Right cardiac atrium (tissue), 5 donors: ENCODE measurements around the gene NDE1. TPM values are rescaled to one million over a fixed set of nuclear protein-coding genes. Genes with fewer than 3 reads are reported as not detected.

Experiments used
- polyA plus RNA-seq: library from polyadenylated mRNA; stranded (reverse); fragments of 200-250 nt; gene quantifications from one replicate; pipeline ENCODE4 v1.2.3, GENCODE V29; 2013
- total RNA-seq, 4 donors: library from RNA; stranded (reverse); fragmentation: NEBNext Ultra II Directional; extraction: Animal tissue kit (Norgen Biotek cat#: 25700); gene quantifications; one replicate each; pipeline ENCODE4 v1.2.1, GENCODE V29; 2021
- donor health status: healthy with polysubstance abuse.
- donor health status: DM: no; HTN: yes; CAD: no.
- donor health status: DM: no; HTN: no; CAD: no.
- donor health status: DM: no; HTN: yes; CAD: no; lungs with severe emphysema.
- donor health status: DM: yes; HTN: yes; CAD: no.

The NDE1 gene
- total and polyA plus RNA-seq, 5 donors = 8.6 to 23.9 (median 16.5) TPM

Other genes starting within 250 kb of the NDE1 start
- 10 to 100 TPM; 54.7 to 74.7 (median 60.8) TPM for gene BMERB1, start 215.7 kb upstream of the NDE1 start, total RNA-seq
- 36.9 TPM for gene BMERB1, start 215.7 kb upstream of the NDE1 start, polyA plus RNA-seq
- gene MARF1, start 7.1 kb upstream of the NDE1 start, total RNA-seq = 10 to 100 TPM; 47.0 to 57.3 (median 52.3) TPM
- gene MARF1, start 7.1 kb upstream of the NDE1 start, polyA plus RNA-seq = 15.8 TPM
- 100 to 1,000 TPM in 2 of 4 donors, 10 to 100 TPM in 2; 70.6 to 420 (median 108) TPM for gene MYH11, start 206.8 kb downstream of the NDE1 start, total RNA-seq
- 110 TPM for gene MYH11, start 206.8 kb downstream of the NDE1 start, polyA plus RNA-seq
- 10 to 100 TPM; 24.5 to 37.8 (median 26.8) TPM for gene CEP20, start 238.4 kb downstream of the NDE1 start, total RNA-seq
- 21.5 TPM for gene CEP20, start 238.4 kb downstream of the NDE1 start, polyA plus RNA-seq